GM21825 (cell line): Measurements from ENCODE around the gene ERBIN.
"Not testable (repeated sequence)": the region's sequence is repeated elsewhere in the genome, so short reads cannot be mapped to it uniquely, and the experiment has no call there.

ENCODE experiments used
- ATAC-seq: cut with Tn5 transposase; IDR thresholded peaks from one replicate; pipeline ENCODE4 v1.9.1; 2021; ENCODE audit warnings: mild to moderate bottlenecking, moderate library complexity; ENCODE audit not compliant: unreplicated experiment

Gene ERBIN

GRCh38 chr5:65916636-65917035, 9.7 kb upstream of the ERBIN start:
- no peak for ATAC-seq

GRCh38 chr5:65919773-65920172, 6.6 kb upstream of the ERBIN start:
- no peak for ATAC-seq

- ATAC-seq, result no peak
These were observed 3.0 kb upstream of the ERBIN start for GRCh38 chr5:65923339-65923738.

- ATAC-seq, result no peak
These were observed 1.9 kb upstream of the ERBIN start for GRCh38 chr5:65924366-65925043.

GRCh38 chr5:65925044-65925600, 1.3 kb upstream of the ERBIN start:
- ATAC-seq, result peak; percentile 58

- peak; percentile 61 for ATAC-seq
These were observed 637 bp upstream of the ERBIN start for GRCh38 chr5:65925601-65926275.

- no peak for ATAC-seq
These were observed 518 bp downstream of the ERBIN start for GRCh38 chr5:65926893-65927292.

GRCh38 chr5:65927503-65928321, 1.3 kb downstream of the ERBIN start:
- ATAC-seq, result no peak

- no peak for ATAC-seq
These were observed 2.0 kb downstream of the ERBIN start for GRCh38 chr5:65928322-65928752.

GRCh38 chr5:65928860-65929259, 2.5 kb downstream of the ERBIN start:
- ATAC-seq, result no peak

- ATAC-seq, result no peak
These were observed 6.3 kb downstream of the ERBIN start for GRCh38 chr5:65932676-65933075.

- ATAC-seq, result no peak
These were observed 6.9 kb downstream of the ERBIN start for GRCh38 chr5:65933295-65933694.

- peak; percentile 75 for ATAC-seq
These were observed 11.9 kb downstream of the ERBIN start for GRCh38 chr5:65938256-65938655.

GRCh38 chr5:65943771-65944170, 17.4 kb downstream of the ERBIN start:
- ATAC-seq, result no peak

- no peak for ATAC-seq
These were observed 19.9 kb downstream of the ERBIN start for GRCh38 chr5:65946198-65946745.

GRCh38 chr5:65948115-65948747, 21.9 kb downstream of the ERBIN start:
- ATAC-seq, result no peak

GRCh38 chr5:65951330-65951729, 25.0 kb downstream of the ERBIN start:
- no peak for ATAC-seq

- no peak for ATAC-seq
These were observed 25.9 kb downstream of the ERBIN start for GRCh38 chr5:65952259-65952658.

GRCh38 chr5:65954200-65954599, 27.8 kb downstream of the ERBIN start:
- no peak for ATAC-seq

GRCh38 chr5:65955746-65956145, 29.4 kb downstream of the ERBIN start:
- no peak for ATAC-seq

- ATAC-seq, result not testable (repeated sequence)
These were observed 31.3 kb downstream of the ERBIN start for GRCh38 chr5:65957703-65958102.
